Neuronal stem cell (in vitro differentiated cells): ENCODE results near the gene ZNF618.

Source experiments
- DNase-seq: peaks from one replicate; pipeline ENCODE4 v3.0.0-alpha.2; 2013; ENCODE audit warnings: low spot score
- H2AFZ ChIP-seq: one replicate; pipeline ENCODE4 v1.6.1; 2013; ENCODE audit warnings: mild to moderate bottlenecking, low read length, inconsistent platforms
- H2AK5ac ChIP-seq: 2 replicates; pipeline ENCODE4 v1.6.1; 2013; ENCODE audit warnings: low read depth, mild to moderate bottlenecking, inconsistent platforms, low read length, moderate library complexity, mixed read lengths
- H2BK120ac ChIP-seq: 2 replicates; pipeline ENCODE4 v1.6.1; 2013; ENCODE audit warnings: low read depth, mild to moderate bottlenecking, inconsistent platforms, low read length, moderate library complexity, mixed read lengths
- H2BK12ac ChIP-seq: one replicate; pipeline ENCODE4 v1.6.1; 2013; ENCODE audit warnings: low read length, inconsistent platforms
- H2BK15ac ChIP-seq: 2 replicates; pipeline ENCODE4 v1.6.1; 2013; ENCODE audit warnings: mild to moderate bottlenecking, low read length, inconsistent platforms, mixed read lengths
- H2BK5ac ChIP-seq: one replicate; pipeline ENCODE4 v1.6.1; 2013; ENCODE audit warnings: inconsistent platforms, mild to moderate bottlenecking, low read length, moderate library complexity
- H3K14ac ChIP-seq: one replicate; pipeline ENCODE4 v1.6.1; 2013; ENCODE audit warnings: low read length, inconsistent platforms
- H3K18ac ChIP-seq: 2 replicates; pipeline ENCODE4 v1.6.1; 2013; ENCODE audit warnings: low read length, inconsistent platforms
- H3K23ac ChIP-seq: 2 replicates; pipeline ENCODE4 v1.6.1; 2013; ENCODE audit warnings: low read depth, mild to moderate bottlenecking, mixed read lengths, low read length, inconsistent platforms; ENCODE audit not compliant: poor library complexity
- H3K27ac ChIP-seq: replicated peaks from 3 replicates; pipeline ENCODE4 v1.5.1; 2013; ENCODE audit warnings: low read length, inconsistent platforms
- H3K27me3 ChIP-seq, 3 experiments: 2 replicates each; pipeline ENCODE4 v1.6.1; 2013; ENCODE audit warnings: low read length in 3 of 3, mild to moderate bottlenecking in 2 of 3, inconsistent platforms in 1 of 3, low read depth in 1 of 3, mixed read lengths in 1 of 3, moderate library complexity in 1 of 3; ENCODE audit not compliant: control insufficient read depth in 3 of 3, insufficient read depth in 3 of 3
- H3K36me3 ChIP-seq, 2 donors: replicated peaks in 1 of 2; 2 replicates each; pipeline ENCODE4 v1.6.1; 2013; ENCODE audit warnings: low read length in 2 of 2; ENCODE audit not compliant: control insufficient read depth in 2 of 2, insufficient read depth in 2 of 2
- H3K4ac ChIP-seq: 2 replicates; pipeline ENCODE4 v1.6.1; 2013; ENCODE audit warnings: inconsistent platforms, mild to moderate bottlenecking, low read length, moderate library complexity
- H3K4me1 ChIP-seq, 2 donors: 1 replicate in 1 of 2; 2 replicates in 1 of 2; pipeline ENCODE4 v1.6.1; 2013; ENCODE audit warnings: low read length in 2 of 2, low read depth in 1 of 2; ENCODE audit not compliant: control insufficient read depth in 2 of 2, insufficient read depth in 1 of 2
- H3K4me2 ChIP-seq: one replicate; pipeline ENCODE4 v1.6.1; 2013; ENCODE audit warnings: mild to moderate bottlenecking, low read length, inconsistent platforms; ENCODE audit not compliant: insufficient read depth, poor library complexity, severe bottlenecking
- H3K4me3 ChIP-seq, 2 donors: 2 replicates each; pipeline ENCODE4 v1.5.1; 2013; ENCODE audit warnings: low read length in 2 of 2, mild to moderate bottlenecking in 2 of 2, inconsistent platforms in 1 of 2, moderate library complexity in 1 of 2
- H3K79me1 ChIP-seq: one replicate; pipeline ENCODE4 v1.6.1; 2013; ENCODE audit warnings: low read depth, mild to moderate bottlenecking, inconsistent platforms, low read length, moderate library complexity
- H3K9ac ChIP-seq: one replicate; pipeline ENCODE4 v1.6.1; 2013; ENCODE audit warnings: mild to moderate bottlenecking, low read depth, low read length, inconsistent platforms; ENCODE audit not compliant: poor library complexity
- H3K9me3 ChIP-seq, 2 donors: replicated peaks in 1 of 2; 2 replicates each; pipeline versions ENCODE3 to v1.6.1; 2013; ENCODE audit warnings: low read length in 2 of 2, mild to moderate bottlenecking in 2 of 2, inconsistent platforms in 1 of 2, low read depth in 1 of 2, mixed read lengths in 1 of 2, moderate library complexity in 1 of 2; ENCODE audit not compliant: control insufficient read depth in 2 of 2, insufficient read depth in 1 of 2
- H4K8ac ChIP-seq: one replicate; pipeline ENCODE4 v1.6.1; 2013; ENCODE audit warnings: low read depth, mild to moderate bottlenecking, inconsistent platforms, low read length, moderate library complexity
- H4K91ac ChIP-seq: one replicate; pipeline ENCODE4 v1.6.1; 2013; ENCODE audit warnings: low read length, low read depth, mild to moderate bottlenecking, inconsistent platforms; ENCODE audit not compliant: poor library complexity
- WGBS, 2 donors: extraction: QIAGEN DNeasy Blood & Tissue Kit; methylation state at CpG; one replicate each; pipeline ENCODE4 v1.1.7; 2013; ENCODE audit warnings: missing lambda C conversion rate in 2 of 2, mixed read lengths in 1 of 2; ENCODE audit not compliant: insufficient read length in 2 of 2, insufficient replicate concordance in 1 of 2; ENCODE audit errors: extremely low coverage in 2 of 2; 5-methylcytosine and 5-hydroxymethylcytosine counted together

Gene ZNF618

GRCh38 chr9:114035221-114035844, 159.2 kb downstream of the ZNF618 start:
- no peak overlapping the region for H3K27ac ChIP-seq

GRCh38 chr9:114035845-114036801, 160.0 kb downstream of the ZNF618 start:
- Histone ChIP-seq H3K27me3 (no peaks in the 10 kb centered on the region), H3K14ac (no peak overlapping the region), H3K27ac (no peak overlapping the region), H2BK5ac (no peak overlapping the region), H3K18ac (peak overlapping the region; percentile 59), H3K4me1 (peaks cover 8 to 20% of the 10 kb centered on the region in 2 donors), H2BK15ac (no peak overlapping the region), H2BK120ac (no peak overlapping the region), H2BK12ac (no peak overlapping the region), H4K91ac (no peak overlapping the region), H3K36me3 (peaks cover 36 to 72% of the 10 kb centered on the region in 2 donors), H2AK5ac (no peak overlapping the region), H3K4me3 (no peak overlapping the region), H2AFZ (no peak overlapping the region), H3K4me2 (no peak overlapping the region), H3K79me1 (no peaks in the 10 kb centered on the region), H3K9me3 (peaks cover 0 to 3% of the 10 kb centered on the region in 2 donors), H3K9ac (no peak overlapping the region), H4K8ac (no peak overlapping the region), H3K23ac (no peak overlapping the region), H3K4ac (no peak overlapping the region)
- no peak for DNase-seq
- no CpG with 5 or more reads among the region's 18 CpGs for WGBS, 2 donors

More at GRCh38 chr9:114035221-114035844, 159.2 kb downstream of the ZNF618 start:
- no CpG with 5 or more reads among the region's 17 CpGs for WGBS, 2 donors
- H3K9ac ChIP-seq, result no peak overlapping the region
- H3K36me3 ChIP-seq, result peaks cover 38 to 78% of the 10 kb centered on the region in 2 donors
- no peak overlapping the region for H2BK5ac ChIP-seq
- no peak overlapping the region for H2AFZ ChIP-seq
- H3K9me3 ChIP-seq, result peaks cover 0 to 3% of the 10 kb centered on the region in 2 donors
- no peak overlapping the region for H3K4me2 ChIP-seq
- no peak overlapping the region for H2BK120ac ChIP-seq
- DNase-seq, result no peak
- no peak overlapping the region for H4K91ac ChIP-seq
- peaks cover 8 to 20% of the 10 kb centered on the region in 2 donors for H3K4me1 ChIP-seq
- H3K4ac ChIP-seq, result no peak overlapping the region
- H3K23ac ChIP-seq, result no peak overlapping the region
- H3K4me3 ChIP-seq, result no peak overlapping the region
- H4K8ac ChIP-seq, result no peak overlapping the region
- H3K27me3 ChIP-seq, result no peaks in the 10 kb centered on the region
- H3K14ac ChIP-seq, result no peak overlapping the region
- H2BK12ac ChIP-seq, result no peak overlapping the region
- no peak overlapping the region for H2AK5ac ChIP-seq
- H3K79me1 ChIP-seq, result no peaks in the 10 kb centered on the region
- no peak overlapping the region for H2BK15ac ChIP-seq
- peak overlapping the region; percentile 49 for H3K18ac ChIP-seq

- no peak overlapping the region for H2BK120ac ChIP-seq
- no peak overlapping the region for H2AK5ac ChIP-seq
- no peaks in the 10 kb centered on the region for H3K79me1 ChIP-seq
- no peak overlapping the region for H2BK15ac ChIP-seq
- no peak overlapping the region for H4K91ac ChIP-seq
- peaks cover 34 to 69% of the 10 kb centered on the region in 2 donors for H3K36me3 ChIP-seq
- no peak overlapping the region for H4K8ac ChIP-seq
- H3K18ac ChIP-seq, result no peak overlapping the region
- no peak overlapping the region for H2BK12ac ChIP-seq
- no peak for DNase-seq
- no peak overlapping the region for H2BK5ac ChIP-seq
- H3K9ac ChIP-seq, result no peak overlapping the region
- WGBS, 2 donors, result no CpG with 5 or more reads among the region's 5 CpGs
- H3K4ac ChIP-seq, result no peak overlapping the region
- H3K4me3 ChIP-seq, result no peak overlapping the region
- no peak overlapping the region for H2AFZ ChIP-seq
- no peak overlapping the region for H3K27ac ChIP-seq
- H3K9me3 ChIP-seq, result peaks cover 0 to 3% of the 10 kb centered on the region in 2 donors
- H3K14ac ChIP-seq, result no peak overlapping the region
- H3K4me2 ChIP-seq, result no peak overlapping the region
- peaks cover 8 to 16% of the 10 kb centered on the region in 2 donors for H3K4me1 ChIP-seq
- H3K27me3 ChIP-seq, result no peaks in the 10 kb centered on the region
- no peak overlapping the region for H3K23ac ChIP-seq
These were observed 161.1 kb downstream of the ZNF618 start for GRCh38 chr9:114037249-114037648.
